HUES64 (cell line): ENCODE measurements around the gene RSL1D1.
"Not testable (repeated sequence)": the region's sequence is repeated elsewhere in the genome, so short reads cannot be mapped to it uniquely, and the experiment has no call there.

ENCODE experiments used
- H3K27ac ChIP-seq: 2 replicates; pipeline ENCODE4 v1.7.0; 2013; ENCODE audit warnings: low read depth, low read length, inconsistent platforms
- H3K27me3 ChIP-seq: 2 replicates; pipeline ENCODE4 v1.6.1; 2013; ENCODE audit warnings: mild to moderate bottlenecking, low read length; ENCODE audit not compliant: insufficient read depth
- H3K36me3 ChIP-seq: 2 replicates; pipeline ENCODE4 v1.6.1; 2013; ENCODE audit warnings: mild to moderate bottlenecking, low read length; ENCODE audit not compliant: insufficient read depth
- H3K4me1 ChIP-seq: 2 replicates; pipeline ENCODE4 v1.6.1; 2013; ENCODE audit warnings: mild to moderate bottlenecking, low read length, moderate library complexity; ENCODE audit not compliant: insufficient read depth
- H3K4me3 ChIP-seq: 2 replicates; pipeline ENCODE4 v1.5.1; 2013; ENCODE audit warnings: mild to moderate bottlenecking, low read length, moderate library complexity
- H3K9ac ChIP-seq: 2 replicates; pipeline ENCODE4 v1.6.1; 2013; ENCODE audit warnings: mild to moderate bottlenecking, low read depth, low read length
- H3K9me3 ChIP-seq: 2 replicates; pipeline ENCODE4 v1.6.1; 2013; ENCODE audit warnings: low read depth, low read length; ENCODE audit not compliant: insufficient read depth
- WGBS: fragments of 150-250, 120-280 bp; methylation state at CpG from one replicate; pipeline ENCODE4 v1.1.7; 2013; ENCODE audit warnings: missing lambda C conversion rate; 5-methylcytosine and 5-hydroxymethylcytosine counted together

Gene RSL1D1

DNA sequence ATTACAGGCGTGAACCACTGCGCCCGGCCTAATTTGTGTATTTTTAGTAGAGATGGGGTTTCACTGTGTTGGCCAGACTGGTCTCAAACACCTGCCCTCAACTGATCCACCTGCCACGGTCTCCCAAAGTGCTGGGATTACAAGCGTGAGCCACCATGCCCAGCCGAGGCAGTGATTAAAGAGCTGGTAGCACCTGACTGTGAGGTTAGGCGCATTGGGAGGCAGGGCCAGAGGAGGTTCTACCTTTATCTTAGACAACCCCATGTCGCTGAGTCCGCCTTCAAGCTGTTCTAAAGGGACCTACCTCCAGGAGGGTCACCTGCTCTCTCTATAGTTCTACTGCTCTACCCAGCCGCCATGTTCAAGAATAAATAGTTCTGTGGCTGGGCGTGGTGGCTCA, 8.1 kb downstream of the RSL1D1 start:
- Histone ChIP-seq H3K4me3 (no peak overlapping the region), H3K27ac (no peak overlapping the region), H3K27me3 (no peaks in the 10 kb centered on the region), H3K36me3 (peaks cover 95% of the 10 kb centered on the region), H3K4me1 (no peaks in the 10 kb centered on the region), H3K9ac (no peak overlapping the region), H3K9me3 (no peaks in the 10 kb centered on the region)
- WGBS, result 95% methylated on average over 11 of the region's 11 CpGs

- 96% methylated on average over 7 of the region's 7 CpGs for WGBS
These were observed 10.3 kb downstream of the RSL1D1 start for GRCh38 chr16:11841026-11841425.

GRCh38 chr16:11836650-11837244, 14.6 kb downstream of the RSL1D1 start:
- no peaks in the 10 kb centered on the region for H3K27me3 ChIP-seq
- peaks cover 3% of the 10 kb centered on the region; the same call in 1 of the 2 replicates for H3K4me1 ChIP-seq
- no peak overlapping the region for H3K4me3 ChIP-seq
- peaks cover 63% of the 10 kb centered on the region for H3K36me3 ChIP-seq
- H3K9ac ChIP-seq, result no peak overlapping the region
- no peaks in the 10 kb centered on the region for H3K9me3 ChIP-seq
- WGBS, result 92% methylated on average over 7 of the region's 7 CpGs
- H3K27ac ChIP-seq, result peak overlapping the region; percentile 68

More at GRCh38 chr16:11841026-11841425, 10.3 kb downstream of the RSL1D1 start:
- Histone ChIP-seq H3K9me3 (no peaks in the 10 kb centered on the region), H3K9ac (no peak overlapping the region), H3K4me3 (no peak overlapping the region), H3K27ac (no peak overlapping the region), H3K4me1 (peaks cover 3% of the 10 kb centered on the region; the same call in 1 of the 2 replicates), H3K27me3 (no peaks in the 10 kb centered on the region), H3K36me3 (peaks cover 96% of the 10 kb centered on the region)

DNA sequence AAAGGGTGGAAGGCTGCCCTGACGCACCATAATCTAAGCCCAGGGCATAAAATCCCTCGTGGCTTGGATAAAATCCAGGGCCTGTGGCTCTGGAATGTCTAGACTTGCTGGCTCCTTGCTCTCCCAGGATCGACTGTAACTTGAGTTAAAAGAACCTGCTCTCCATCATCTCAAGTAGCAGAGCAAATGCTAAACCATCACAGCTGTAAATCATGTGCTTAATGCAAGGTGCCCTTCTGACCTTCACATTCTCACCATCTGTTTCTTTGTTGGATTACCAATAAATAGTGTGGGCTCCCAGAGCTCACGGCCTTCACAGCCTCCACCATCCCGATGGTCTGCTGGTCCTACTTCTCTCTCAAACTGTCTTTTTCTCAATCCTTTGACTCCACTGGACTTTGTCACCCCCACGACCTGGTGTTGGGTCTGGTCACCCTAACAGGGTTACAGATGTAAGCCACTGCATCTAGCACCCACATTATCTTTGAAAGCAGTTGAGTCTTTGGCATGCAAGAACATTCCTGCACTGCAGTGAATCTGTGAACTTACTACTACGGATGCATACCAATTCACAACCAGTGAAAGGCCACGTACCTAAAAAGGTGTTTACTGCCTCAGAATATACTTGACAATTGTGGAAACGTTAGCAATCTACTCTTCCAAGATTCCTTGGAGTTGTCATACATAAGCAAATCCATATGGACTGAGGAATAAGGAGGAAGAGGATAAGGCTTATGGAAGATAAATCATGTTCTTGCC, 15.3 kb downstream of the RSL1D1 start:
- Histone ChIP-seq H3K36me3 (peaks cover 56% of the 10 kb centered on the region), H3K27ac (peak overlapping the region; percentile 68), H3K27me3 (no peaks in the 10 kb centered on the region), H3K9me3 (no peaks in the 10 kb centered on the region), H3K4me3 (no peak overlapping the region), H3K4me1 (peaks cover 3% of the 10 kb centered on the region; the same call in 1 of the 2 replicates), H3K9ac (no peak overlapping the region)
- WGBS, result 83% methylated on average over 9 of the region's 9 CpGs

- Histone ChIP-seq H3K9ac (no peak overlapping the region), H3K27ac (peak overlapping the region; percentile 68; the same call in 1 of the 2 replicates)
- 88% methylated on average over 4 of the region's 4 CpGs for WGBS
These were observed 16.0 kb downstream of the RSL1D1 start for GRCh38 chr16:11835309-11835708.

DNA sequence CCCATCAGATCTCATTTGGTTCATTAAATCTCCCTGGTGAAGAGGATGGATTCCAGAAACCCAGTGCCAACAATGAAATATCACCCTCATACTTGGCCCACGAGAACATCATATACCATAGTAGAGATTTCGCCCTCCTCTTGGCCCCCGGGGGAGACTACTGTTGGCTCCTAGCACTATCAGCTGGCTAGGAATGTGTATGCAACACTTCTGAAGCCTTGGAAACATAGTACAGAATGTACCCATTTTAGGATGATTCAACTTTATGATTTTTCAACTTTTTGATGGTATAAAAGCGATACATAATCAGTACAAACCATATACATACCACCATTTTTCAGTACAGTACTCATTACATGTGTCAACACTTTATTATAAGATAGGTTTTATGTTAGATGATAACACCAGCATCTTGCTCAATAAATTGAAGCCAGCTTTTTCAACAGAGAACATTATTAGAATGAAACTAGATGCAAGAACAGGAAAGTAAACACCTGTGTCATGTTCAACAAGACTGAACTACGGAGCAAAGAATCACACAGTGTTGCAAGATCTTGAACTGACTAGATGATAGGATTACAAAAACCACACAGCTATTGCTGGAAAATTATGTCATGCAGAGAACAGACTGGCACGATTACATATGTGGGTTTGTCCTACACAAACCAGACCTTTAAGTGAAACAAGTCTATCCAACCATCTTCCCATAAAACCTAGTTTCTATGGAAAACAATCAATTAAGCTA, 17.2 kb downstream of the RSL1D1 start:
- peaks cover 3% of the 10 kb centered on the region; the same call in 1 of the 2 replicates for H3K4me1 ChIP-seq
- H3K27ac ChIP-seq, result no peak overlapping the region
- H3K4me3 ChIP-seq, result no peak overlapping the region
- no peaks in the 10 kb centered on the region for H3K9me3 ChIP-seq
- peaks cover 36% of the 10 kb centered on the region for H3K36me3 ChIP-seq
- WGBS, result 95% methylated on average over 6 of the region's 6 CpGs
- H3K27me3 ChIP-seq, result no peaks in the 10 kb centered on the region
- H3K9ac ChIP-seq, result no peak overlapping the region

More at GRCh38 chr16:11835309-11835708, 16.0 kb downstream of the RSL1D1 start:
- Histone ChIP-seq H3K4me1 (peaks cover 3% of the 10 kb centered on the region; the same call in 1 of the 2 replicates), H3K9me3 (no peaks in the 10 kb centered on the region), H3K27me3 (no peaks in the 10 kb centered on the region), H3K36me3 (peaks cover 48% of the 10 kb centered on the region), H3K4me3 (no peak overlapping the region)

DNA sequence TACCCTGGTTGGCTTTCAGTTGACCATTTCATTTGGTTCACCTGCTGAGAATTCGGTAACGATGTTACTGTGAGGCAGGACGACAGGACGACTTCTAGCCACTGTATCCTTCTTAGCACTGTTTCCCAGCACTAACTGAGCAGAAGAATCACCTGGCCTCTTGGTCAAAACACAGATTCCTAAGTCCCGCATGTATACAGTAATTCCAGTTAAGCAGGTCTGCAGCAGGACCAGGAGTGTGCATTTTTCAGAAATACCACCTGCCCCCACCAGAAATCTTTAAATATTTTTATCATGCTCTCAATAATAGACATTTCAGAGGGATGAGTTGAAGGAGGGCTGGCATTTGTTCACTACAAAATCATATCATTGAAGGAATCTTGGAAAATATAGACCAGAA, 22.6 kb downstream of the RSL1D1 start:
- Histone ChIP-seq H3K9ac (no peak overlapping the region), H3K4me1 (no peaks in the 10 kb centered on the region), H3K27ac (no peak overlapping the region), H3K27me3 (no peaks in the 10 kb centered on the region), H3K4me3 (no peak overlapping the region), H3K9me3 (no peaks in the 10 kb centered on the region), H3K36me3 (no peaks in the 10 kb centered on the region)
- WGBS, result 91% methylated on average over 5 of the region's 5 CpGs

GRCh38 chr16:11825520-11826165, 25.7 kb downstream of the RSL1D1 start:
- not testable (repeated sequence) for H3K27ac ChIP-seq, H3K36me3 ChIP-seq
- 97% methylated on average over 13 of the region's 13 CpGs for WGBS

DNA sequence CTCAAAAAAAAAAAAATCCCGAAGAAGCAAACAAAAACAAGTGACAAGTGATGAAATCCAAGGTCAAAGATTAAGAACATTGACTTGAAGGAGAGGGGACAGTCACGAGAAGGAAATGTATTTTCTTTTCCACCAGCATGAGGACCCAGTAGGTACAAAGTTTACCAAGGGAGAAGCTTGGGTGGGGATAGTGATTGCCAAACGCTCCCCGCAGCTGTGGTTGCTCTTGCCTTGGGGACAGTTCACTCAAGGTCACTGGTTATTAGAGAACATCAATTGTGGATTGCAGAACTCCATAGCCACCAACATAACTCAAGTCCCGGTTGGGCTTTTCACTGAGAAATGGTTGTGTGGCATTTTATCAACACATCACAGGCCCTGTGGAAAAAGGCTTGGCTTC, 27.0 kb downstream of the RSL1D1 start:
- no peak overlapping the region for H3K9ac ChIP-seq
- no peak overlapping the region for H3K27ac ChIP-seq
- H3K4me3 ChIP-seq, result no peak overlapping the region
- H3K27me3 ChIP-seq, result no peaks in the 10 kb centered on the region
- no peaks in the 10 kb centered on the region for H3K36me3 ChIP-seq
- H3K4me1 ChIP-seq, result peaks cover 4% of the 10 kb centered on the region; the same call in 1 of the 2 replicates
- no peaks in the 10 kb centered on the region for H3K9me3 ChIP-seq
- 88% methylated on average over 4 of the region's 5 CpGs for WGBS

More at GRCh38 chr16:11825520-11826165, 25.7 kb downstream of the RSL1D1 start:
- H3K4me3 ChIP-seq, H3K9ac ChIP-seq, H3K27me3 ChIP-seq, H3K4me1 ChIP-seq, H3K9me3 ChIP-seq: not testable (repeated sequence)

- H3K9ac ChIP-seq, H3K4me3 ChIP-seq, H3K9me3 ChIP-seq, H3K27ac ChIP-seq, H3K27me3 ChIP-seq, H3K36me3 ChIP-seq, H3K4me1 ChIP-seq: not testable (repeated sequence)
- 92% methylated on average over 5 of the region's 5 CpGs for WGBS
These were observed 27.7 kb downstream of the RSL1D1 start for GRCh38 chr16:11823645-11824044.
